Stimulated activated CD4-positive, alpha-beta T cell treated with anti-CD3 and anti-CD28 coated beads, TNF-alpha, amount 100 ng/mL, for 24 hours (primary cell): Measurements from ENCODE around the gene CDH26.

Experiments used
- DNase-seq, 3 experiments: peaks; one replicate each; pipeline ENCODE4 v3.0.0-alpha.2; 2020; ENCODE audit warnings: low read depth in 3 of 3

The CDH26 gene

GRCh38 chr20:59985164-59985563 is 26.9 kb downstream of the CDH26 start:
- DNase-seq, result no peak

- no peak for DNase-seq
Measured at GRCh38 chr20:59985864-59986263, 27.6 kb downstream of the CDH26 start.

DNA sequence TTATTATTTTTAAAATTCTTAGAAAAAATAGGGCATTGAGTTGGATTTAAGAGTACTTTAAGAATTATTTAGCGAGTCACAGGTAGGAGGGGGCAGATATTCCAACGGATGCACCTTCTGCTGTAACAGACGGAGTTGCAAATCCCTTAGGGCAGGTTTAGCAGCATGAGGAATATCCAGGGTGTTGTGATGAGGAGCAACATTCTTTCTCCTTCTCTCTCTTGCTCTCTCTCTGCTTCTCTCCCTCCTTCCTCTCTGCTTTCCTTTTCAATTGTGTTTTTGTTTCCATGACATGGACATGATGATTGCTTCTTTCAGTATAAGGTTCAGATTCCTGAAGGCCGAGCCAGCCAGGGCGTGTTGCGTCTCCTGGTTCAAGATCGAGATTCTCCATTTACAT is 28.9 kb downstream of the CDH26 start:
- DNase-seq, result no peak

DNA sequence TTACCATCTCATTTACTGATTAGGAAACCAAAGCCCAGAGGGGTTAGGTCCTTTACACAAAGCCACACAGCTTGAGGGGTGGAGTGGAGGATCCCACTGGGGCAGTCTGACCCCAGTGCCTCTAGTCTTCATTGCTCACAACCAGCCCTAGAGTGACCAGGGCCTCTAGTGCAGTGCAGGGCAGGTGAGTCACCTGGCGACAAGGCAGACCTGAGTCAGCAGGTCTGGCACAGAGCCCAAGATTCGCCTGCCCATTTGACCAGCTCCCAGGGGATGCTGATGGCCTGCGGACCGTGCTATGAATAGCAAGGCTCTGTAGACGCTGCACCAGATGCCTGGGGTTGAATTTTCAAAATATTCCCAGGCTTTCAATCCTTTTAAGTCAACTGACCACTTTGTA is 29.9 kb downstream of the CDH26 start:
- no peak for DNase-seq

GRCh38 chr20:59992526-59993084 is 34.4 kb downstream of the CDH26 start:
- DNase-seq, result no peak

GRCh38 chr20:59993736-59994430 is 35.7 kb downstream of the CDH26 start:
- DNase-seq, result no peak

DNA sequence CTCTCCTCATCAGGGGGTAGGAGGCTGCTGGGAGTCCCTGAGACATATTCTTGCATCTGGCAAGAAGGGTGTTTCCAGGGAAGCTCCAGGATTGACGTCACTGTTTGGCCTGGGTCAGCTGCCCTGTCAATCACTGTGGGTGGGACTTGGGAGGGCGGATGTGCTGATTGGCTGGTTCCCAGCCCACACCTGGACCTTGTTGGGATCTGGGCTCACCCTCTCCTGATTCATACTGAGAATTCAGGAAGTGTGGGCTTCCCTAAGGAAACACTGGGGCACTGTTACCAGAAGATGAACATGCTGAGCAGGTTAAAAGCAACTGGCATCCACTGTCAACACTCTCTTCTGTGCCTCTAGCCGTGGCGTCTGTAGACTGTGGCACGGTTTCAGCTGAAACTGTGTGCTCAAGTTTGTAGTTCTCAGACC is 36.5 kb downstream of the CDH26 start:
- no peak for DNase-seq

GRCh38 chr20:59996108-59996507 is 37.9 kb downstream of the CDH26 start:
- no peak for DNase-seq

DNA sequence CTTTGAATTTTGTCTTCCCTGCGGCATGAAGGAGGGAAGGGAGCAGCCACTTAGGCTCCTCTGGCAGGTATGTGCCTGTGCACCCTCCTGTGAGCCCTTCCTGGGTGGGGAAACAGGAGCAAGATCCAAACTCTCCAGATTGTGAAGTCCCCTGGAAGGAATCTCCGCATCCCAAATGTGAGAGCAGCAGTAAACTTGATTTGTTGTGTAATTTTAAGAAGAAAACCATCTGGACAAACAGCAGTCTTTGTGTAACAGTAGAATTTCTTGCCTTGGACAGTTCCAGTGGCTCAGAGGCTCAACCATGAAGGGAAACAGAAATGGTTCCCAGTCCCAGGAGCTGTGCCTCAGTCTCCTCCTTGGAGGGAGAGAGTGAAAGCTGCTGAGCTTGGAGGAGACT is 39.7 kb downstream of the CDH26 start:
- DNase-seq, result no peak

DNA sequence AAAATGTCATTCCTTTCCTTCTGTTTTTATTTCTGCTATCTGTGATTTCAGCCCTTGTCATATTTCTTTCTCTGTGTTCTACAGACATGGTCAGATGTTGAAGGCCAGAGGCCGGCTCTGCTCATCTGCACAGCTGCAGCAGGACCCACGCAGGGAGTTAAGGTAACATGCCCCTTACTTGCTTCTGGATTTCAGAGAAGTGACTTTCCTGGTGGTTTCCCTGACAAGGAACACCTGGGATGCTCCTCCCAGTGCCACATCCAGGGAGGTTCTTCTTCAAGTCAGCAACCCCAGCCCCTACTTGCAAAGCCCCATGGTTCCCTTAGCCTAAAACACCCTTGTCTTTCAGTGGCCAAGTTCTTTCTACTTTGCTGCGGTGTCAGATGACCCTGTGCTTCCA is 41.3 kb downstream of the CDH26 start:
- DNase-seq, result no peak

DNA sequence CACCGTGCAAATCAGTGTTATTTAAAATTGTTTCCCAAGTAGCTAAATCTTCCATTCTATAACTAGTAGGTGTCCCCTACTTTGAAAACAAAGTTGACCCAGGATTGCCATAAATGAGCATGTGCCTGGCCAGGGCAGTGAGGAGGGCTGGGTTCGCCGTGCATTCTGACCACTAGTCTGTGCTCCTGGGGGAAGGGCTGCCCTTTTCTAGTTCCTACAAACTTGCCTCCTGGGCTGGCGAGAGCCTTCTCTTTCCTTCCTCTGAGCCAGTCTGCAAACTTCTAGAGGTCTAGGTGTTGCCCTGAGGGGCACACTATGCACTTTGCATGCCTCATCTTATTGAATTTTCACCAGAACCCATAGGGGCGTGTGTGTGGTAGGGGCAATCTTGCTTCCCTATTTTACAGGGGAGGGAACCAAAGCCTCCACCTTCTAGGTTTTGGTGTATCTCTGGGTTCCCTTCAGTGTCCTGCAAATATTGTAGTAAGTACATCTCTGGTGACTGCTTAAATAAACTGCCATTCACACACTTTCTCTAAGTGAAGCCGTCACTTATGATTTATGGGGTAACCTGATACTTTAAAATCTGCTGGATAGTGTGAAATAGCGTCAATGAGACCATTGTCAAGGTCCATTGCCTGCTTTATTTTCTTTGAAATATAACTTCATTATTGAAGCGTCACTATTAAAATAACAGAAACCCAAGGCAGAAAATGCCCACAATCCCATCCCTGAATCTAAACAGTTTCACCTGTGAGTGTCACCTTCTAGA is 42.2 kb downstream of the CDH26 start:
- no peak for DNase-seq

DNA sequence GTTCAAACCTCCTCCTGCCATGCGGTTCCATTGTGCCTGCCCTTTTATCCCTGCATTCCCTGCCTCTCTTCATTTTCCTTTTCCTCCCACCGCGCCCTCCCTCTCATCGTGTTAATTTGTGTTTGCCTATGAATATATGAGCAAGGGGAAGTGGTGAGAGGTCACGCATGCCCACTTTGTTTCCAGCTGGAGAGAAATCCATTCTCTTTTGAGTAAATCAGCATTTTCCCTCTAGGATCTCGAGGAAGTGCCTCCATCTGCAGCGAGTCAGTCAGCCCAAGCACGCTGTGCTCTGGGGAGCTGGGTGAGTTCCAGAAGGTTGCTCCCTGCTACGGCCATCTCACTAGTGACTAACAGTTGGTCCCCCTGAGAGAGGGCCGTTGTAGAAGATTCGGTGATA is 42.9 kb downstream of the CDH26 start:
- no peak for DNase-seq

GRCh38 chr20:60003776-60004175 is 45.6 kb downstream of the CDH26 start:
- no peak for DNase-seq

- no peak for DNase-seq
Measured at GRCh38 chr20:60006261-60006660, 48.0 kb downstream of the CDH26 start.

DNA sequence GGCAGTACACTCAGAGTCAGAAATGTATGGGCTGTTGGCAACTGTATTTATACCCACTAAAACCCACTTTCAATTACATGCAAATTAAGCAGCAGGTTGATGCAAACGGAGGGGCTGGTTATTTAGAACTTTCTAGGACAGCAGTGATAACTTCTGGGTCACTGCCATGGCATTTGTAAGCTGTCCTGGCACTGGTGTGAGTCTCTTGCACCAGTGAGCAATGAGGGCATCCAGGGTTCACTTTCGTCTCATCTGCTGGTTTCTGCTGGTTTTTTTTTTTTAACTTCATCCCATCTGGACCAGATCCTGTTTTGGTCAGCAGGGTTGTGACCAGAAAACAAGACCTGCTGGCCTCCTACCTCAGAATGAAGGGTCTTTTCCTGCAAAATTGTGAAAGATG is 49.2 kb downstream of the CDH26 start:
- DNase-seq, result no peak

GRCh38 chr20:60008130-60008808 is 50.0 kb downstream of the CDH26 start:
- DNase-seq, result no peak

- DNase-seq, result no peak
Measured at GRCh38 chr20:60009318-60009717, 51.1 kb downstream of the CDH26 start.

GRCh38 chr20:60009826-60010616 is 51.8 kb downstream of the CDH26 start:
- no peak for DNase-seq

DNA sequence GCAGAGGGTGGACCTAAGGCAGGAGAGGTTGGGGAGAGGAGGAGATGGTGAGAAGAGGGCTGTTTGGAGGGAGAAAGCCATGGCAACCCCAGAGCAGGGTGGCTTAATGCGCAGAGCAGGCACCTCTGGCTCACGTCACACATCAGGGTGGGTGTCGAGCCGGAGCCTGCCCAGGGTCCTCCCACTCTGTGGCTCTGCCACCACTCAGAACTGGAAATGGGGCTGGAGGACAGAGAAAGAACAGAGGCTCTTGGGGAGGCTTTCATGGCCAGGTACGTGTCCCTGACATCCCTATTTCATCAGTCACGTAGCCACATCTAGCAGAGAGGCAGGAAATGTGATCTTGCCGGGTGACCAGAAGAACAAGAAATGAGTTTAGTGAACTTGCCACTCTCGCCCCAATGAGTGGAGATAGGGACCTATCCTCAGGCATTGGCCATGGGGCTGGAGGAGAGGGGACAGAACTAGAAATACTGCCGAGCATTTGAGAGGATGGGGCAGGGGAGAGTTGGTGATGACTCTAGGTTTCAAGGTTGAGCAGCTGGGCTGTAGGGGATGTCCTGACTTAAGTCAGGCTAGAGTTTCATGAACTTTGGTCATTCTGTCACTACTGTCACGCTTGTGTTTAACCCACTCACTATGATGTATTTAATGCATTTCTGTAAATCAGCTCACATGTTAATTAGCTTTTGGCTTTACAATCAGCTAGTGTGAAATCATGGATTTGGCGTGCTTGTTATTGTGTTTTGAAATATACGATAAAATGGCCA is 52.7 kb downstream of the CDH26 start:
- DNase-seq, result no peak

DNA sequence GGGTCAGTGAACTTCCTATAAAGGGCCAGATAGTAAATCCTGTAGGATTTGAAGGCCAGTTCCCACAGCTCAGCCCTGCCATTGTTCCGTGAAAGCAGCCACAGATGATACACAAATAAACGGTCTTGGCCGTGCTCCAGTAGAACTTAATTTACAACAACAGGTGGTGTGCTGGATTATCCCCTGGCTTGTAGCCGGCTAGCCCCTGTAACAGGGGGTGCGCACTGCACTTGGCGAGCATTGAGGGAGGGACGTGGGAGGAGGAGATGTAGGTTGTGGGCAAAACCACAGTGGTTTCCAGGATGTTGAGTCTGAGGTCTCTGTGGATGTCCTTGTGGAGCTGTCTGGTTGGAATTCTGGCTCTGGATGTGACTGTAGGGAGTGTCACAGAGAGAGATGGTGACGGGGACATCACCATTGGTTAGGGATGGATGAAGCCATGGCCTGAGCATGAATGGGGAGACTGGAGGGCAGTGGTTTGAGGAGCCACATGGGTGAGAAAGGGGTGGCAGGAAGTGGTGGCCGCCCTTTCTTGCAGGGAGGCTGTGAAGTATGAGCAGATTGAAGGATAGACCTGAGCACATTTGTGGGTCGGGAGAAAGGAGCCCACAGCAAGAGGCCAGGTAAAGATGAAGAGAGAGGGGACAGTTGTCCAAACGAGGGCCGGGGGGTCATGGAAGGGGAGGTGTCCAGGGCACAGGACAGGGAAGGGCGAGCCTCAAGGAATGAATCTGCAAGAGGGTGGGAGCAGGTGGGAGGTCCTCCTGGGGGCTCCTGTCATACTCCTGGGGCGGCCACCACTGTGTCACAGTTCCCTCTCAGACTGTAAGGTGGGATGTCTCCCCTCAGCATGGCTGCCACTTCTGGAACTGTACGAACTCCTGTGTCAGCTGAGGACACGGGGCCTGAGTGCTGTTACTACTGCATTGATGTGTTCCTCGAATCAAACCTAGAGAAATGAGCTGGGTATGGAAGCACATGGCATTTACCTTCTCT is 53.6 kb downstream of the CDH26 start:
- DNase-seq, result no peak
